Adrenal gland (tissue), 12 donors: ENCODE measurements around the gene GPC1. TPM values are rescaled to one million over a fixed set of nuclear protein-coding genes. Genes with fewer than 3 reads are reported as not detected.
A peak's percentile ranks its signal among the peaks of the same experiment; 100 is the strongest.

Experiments used
- DNase-seq, 7 donors: peaks; one replicate each; pipeline ENCODE4 v3.0.0-alpha.2; 2019 to 2020
- H3K27ac ChIP-seq, 5 donors: fragments of 200-600 bp; sonication (generic) in 4 of 5; 1 replicate in 3 of 5; 2 replicates in 2 of 5; pipeline versions ENCODE4 v1.5.1 to v1.8.0; 2016 to 2020; ENCODE audit warnings: mild to moderate bottlenecking in 1 of 5
- H3K27me3 ChIP-seq: fragments of 200-600 bp; 2 replicates; pipeline ENCODE4 v1.8.0; 2021
- H3K36me3 ChIP-seq, 2 donors: fragments of 200-600 bp; replicated peaks in 1 of 2; 1 replicate in 1 of 2; 2 replicates in 1 of 2; pipeline versions ENCODE4 v1.5.1 to v1.8.0; 2018 to 2022
- H3K4me1 ChIP-seq, 2 donors: fragments of 200-600 bp; replicated peaks in 1 of 2; 1 replicate in 1 of 2; 2 replicates in 1 of 2; pipeline versions ENCODE4 v1.5.1 to v1.8.0; 2018 to 2021
- H3K4me3 ChIP-seq, 4 donors: fragments of 200-600 bp; sonication (generic) in 3 of 4; one replicate each; pipeline ENCODE4 v1.5.1; 2016 to 2018
- H3K9me3 ChIP-seq, 3 donors: fragments of 200-600 bp; sonication (generic) in 1 of 3; replicated peaks in 1 of 3; 1 replicate in 2 of 3; 2 replicates in 1 of 3; pipeline versions ENCODE4 v1.5.1 to v1.8.0; 2016 to 2021
- POLR2A ChIP-seq, 2 donors: fragments of 450-650 bp; IDR thresholded peaks; one replicate each; pipeline ENCODE4 v1.6.1; 2017; ENCODE audit warnings: antibody characterized with exemption in 2 of 2, mild to moderate bottlenecking in 2 of 2, moderate library complexity in 1 of 2
- WGBS, 4 donors: extraction: QIAGEN DNeasy Blood & Tissue Kit in 2 of 4; methylation state at CpG; one replicate each; pipeline versions ENCODE4 v1.1.5 to v1.1.7; 2013 to 2017; 5-methylcytosine and 5-hydroxymethylcytosine counted together
- intact Hi-C, 2 donors: fragments of 100-400 bp; cut with DNase I; formaldehyde crosslinking; loops; one replicate each; pipeline versions ENCODE4 v1.14.1 to v1.15.0; 2022 to 2023
- polyA plus RNA-seq, 3 donors: library from polyadenylated mRNA; stranded (reverse); fragments of 200-250 nt in 2 of 3; fragments of 350-450 nt in 1 of 3; fragmentation: Illumina TruSeq in 1 of 3; extraction: RNeasy Lipid Tissue Mini Kit (QIAGEN cat#74804) in 1 of 3; gene quantifications; one replicate each; pipeline ENCODE4 v1.2.3, GENCODE V29; 2013 to 2014
- total RNA-seq, 9 donors: library from RNA; depleted of rRNA in 4 of 9; stranded (reverse); fragments of >200 nt in 4 of 9; fragments of 120-200 nt in 1 of 9; fragmentation: NEBNext Ultra II Directional in 1 of 9; extraction: Animal tissue kit (Norgen Biotek cat#: 25700) in 1 of 9; gene quantifications; one replicate each; pipeline versions ENCODE4 v1.1.0 to v1.2.4, GENCODE V29; 2013 to 2023
- TF ChIP-seq, protein P1 (sequence below), 6 experiments: fragments of 450-650 bp in 4 of 6; fragments of 200-600 bp in 2 of 6; sonication (generic) in 1 of 6; IDR thresholded peaks; 1 replicate in 5 of 6; 2 replicates in 1 of 6; pipeline versions ENCODE4 v1.5.1 to v1.8.0; 2016 to 2021; ENCODE audit warnings: antibody characterized with exemption in 6 of 6, mild to moderate bottlenecking in 2 of 6, moderate library complexity in 1 of 6
- donor health status: healthy with polysubstance abuse.
- donor health status: Bipolar disorder and iron deficiency.
- donor health status: DM: yes; HTN: yes; CAD: no.
- donor health status: DM: no; HTN: no; CAD: no.
- donor health status: DM: no; HTN: no; CAD: no.
- donor health status: DM: yes; HTN: yes; CAD: no.

The GPC1 gene
- total and polyA plus RNA-seq, 12 donors, result 11.8 to 202 (median 132) TPM

DNA sequence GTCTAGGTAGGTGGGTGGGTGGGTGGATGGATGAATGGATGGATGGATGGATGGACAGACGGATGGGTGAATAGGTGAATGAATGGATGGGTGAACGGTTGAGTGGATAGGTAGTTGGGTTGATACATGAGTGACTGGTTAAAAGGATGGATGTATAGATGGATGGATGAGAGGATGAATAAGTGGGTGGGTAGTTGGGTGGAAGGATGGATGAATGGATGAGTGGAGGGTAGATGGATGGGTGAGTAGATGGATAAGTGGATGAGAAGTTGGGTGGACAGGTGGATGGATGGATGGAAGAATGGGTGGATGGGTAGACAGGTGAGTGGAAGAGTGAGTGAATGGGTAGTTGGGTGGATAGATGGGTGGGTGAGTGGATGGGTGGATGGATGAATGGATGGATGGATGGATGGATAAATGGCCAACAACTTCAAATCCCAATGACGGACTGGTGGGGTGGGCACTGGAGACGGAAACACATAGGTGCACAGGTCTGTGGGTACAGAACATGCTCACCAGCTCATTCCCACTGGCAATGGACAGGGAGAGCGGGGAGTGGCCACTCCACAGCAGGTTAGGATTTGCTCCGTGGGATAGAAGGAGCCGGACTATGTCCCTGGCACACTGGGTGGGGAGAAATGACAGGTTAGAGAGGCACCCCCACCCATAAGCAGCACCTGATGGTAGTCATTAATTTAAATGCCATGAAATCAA lies 73.5 kb downstream of the GPC1 start:
- Histone ChIP-seq H3K27me3 (no peaks in the 10 kb centered on the region), H3K4me3 (no peak overlapping the region), H3K36me3 (peaks cover 0 to 5% of the 10 kb centered on the region in 2 donors), H3K4me1 (no peaks in the 10 kb centered on the region), H3K9me3 (no peaks in the 10 kb centered on the region), H3K27ac (no peak overlapping the region)
- no peak for TF ChIP-seq POLR2A (IDR thresholded peaks at IDR 0.05)
- TF ChIP-seq, protein P1, sequence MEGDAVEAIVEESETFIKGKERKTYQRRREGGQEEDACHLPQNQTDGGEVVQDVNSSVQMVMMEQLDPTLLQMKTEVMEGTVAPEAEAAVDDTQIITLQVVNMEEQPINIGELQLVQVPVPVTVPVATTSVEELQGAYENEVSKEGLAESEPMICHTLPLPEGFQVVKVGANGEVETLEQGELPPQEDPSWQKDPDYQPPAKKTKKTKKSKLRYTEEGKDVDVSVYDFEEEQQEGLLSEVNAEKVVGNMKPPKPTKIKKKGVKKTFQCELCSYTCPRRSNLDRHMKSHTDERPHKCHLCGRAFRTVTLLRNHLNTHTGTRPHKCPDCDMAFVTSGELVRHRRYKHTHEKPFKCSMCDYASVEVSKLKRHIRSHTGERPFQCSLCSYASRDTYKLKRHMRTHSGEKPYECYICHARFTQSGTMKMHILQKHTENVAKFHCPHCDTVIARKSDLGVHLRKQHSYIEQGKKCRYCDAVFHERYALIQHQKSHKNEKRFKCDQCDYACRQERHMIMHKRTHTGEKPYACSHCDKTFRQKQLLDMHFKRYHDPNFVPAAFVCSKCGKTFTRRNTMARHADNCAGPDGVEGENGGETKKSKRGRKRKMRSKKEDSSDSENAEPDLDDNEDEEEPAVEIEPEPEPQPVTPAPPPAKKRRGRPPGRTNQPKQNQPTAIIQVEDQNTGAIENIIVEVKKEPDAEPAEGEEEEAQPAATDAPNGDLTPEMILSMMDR (IDR thresholded peaks at IDR 0.05), result no peak
- no peak for DNase-seq
- intact Hi-C loops, result no loop called here
- 95 to 99% (median 97%) methylated on average over 7 of the region's 7 CpGs for WGBS, 4 donors

DNA sequence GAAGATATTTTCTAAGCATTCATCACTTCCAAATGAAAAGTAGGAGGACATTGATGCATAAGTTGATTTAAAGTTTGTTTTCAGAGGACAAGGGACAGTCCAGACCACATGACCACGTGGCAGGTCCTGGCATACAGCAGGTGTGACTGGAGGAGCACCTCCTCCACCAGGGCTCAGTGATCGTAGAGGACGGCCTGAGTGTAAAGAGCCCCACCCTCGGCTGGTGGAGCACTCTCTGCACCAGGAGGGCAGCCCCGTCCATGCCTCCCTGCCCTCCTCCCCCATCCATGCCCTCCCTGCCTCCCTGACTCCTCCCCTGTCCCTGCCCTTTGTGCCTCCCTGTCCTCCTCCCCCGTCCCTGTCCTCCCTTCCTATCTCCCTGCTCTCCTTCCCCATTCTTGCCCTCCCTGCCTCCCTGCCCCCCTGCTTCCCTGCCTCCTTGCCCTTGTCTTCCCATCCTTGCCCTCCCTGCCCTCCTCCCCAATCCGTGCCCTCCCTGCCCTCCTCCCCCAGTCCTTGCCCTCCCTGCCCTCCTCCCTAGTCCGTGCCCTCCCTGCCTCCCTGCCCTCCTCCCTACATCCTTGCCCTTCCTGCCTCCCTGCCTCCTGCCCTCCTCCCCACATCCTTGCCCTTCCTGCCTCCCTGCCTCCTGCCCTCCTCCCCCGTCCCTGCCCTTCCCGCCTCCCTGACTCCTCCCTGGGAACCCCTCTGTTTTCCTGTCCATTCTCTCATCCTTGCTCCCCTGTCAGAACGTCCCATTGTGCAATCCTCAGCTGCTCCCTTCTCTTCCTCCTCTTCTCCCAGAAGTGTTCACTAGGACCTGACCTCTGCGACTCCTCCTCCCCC lies 74.4 kb downstream of the GPC1 start:
- WGBS, 4 donors, result 71 to 84% (median 78%) methylated on average over 9 to 12 of the region's 12 CpGs
- no peak overlapping the region for H3K27ac ChIP-seq
- peaks cover 0 to 5% of the 10 kb centered on the region in 2 donors for H3K36me3 ChIP-seq
- TF ChIP-seq POLR2A (IDR thresholded peaks at IDR 0.05), result no peak
- TF ChIP-seq, protein P1 (IDR thresholded peaks at IDR 0.05), result no peak
- no peaks in the 10 kb centered on the region for H3K9me3 ChIP-seq
- H3K4me1 ChIP-seq, result no peaks in the 10 kb centered on the region
- H3K4me3 ChIP-seq, result no peak overlapping the region
- intact Hi-C loops, result loop anchor here (5.0 to 10.0 kb wide), 3 partner anchors 192 to 325 kb away; no protein-coding TSS in a partner anchor
- H3K27me3 ChIP-seq, result no peaks in the 10 kb centered on the region
- DNase-seq, result peak in 1 of 7 donors; percentile 9

DNA sequence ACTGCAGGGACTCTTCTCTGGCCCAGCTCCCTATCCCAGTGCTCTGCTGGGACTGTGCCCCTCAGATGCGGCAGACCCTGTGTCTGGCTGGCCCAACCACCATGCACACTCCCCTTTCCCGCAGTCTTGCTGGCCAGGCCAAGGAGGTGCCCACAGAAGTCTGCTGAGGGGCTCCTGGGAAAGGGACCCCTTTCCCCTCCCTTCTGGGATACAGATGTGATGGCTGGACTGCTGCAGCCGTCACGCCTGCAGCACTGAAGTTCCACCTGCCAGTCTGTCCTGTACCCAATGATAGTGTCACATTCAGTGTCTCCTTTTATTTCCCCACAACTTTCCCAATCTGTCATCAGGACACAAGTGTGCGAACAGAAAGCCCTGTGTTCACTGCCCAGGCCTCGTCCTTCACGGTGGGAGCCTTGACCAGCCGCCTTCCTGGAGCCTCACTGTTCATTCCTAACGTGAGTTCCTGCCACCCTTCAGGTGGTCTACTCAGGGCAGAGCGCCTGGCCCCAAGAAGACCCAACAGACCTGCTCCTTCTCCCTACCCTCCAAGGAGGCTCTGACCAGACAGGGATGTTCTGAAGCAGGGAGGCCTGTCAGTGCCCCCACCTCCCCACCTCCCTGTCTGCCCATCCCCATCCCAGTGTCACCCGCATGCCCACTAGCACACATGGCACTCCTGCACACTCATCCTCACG lies 75.2 kb downstream of the GPC1 start:
- TF ChIP-seq, protein P1 (IDR thresholded peaks at IDR 0.05), result no peak
- TF ChIP-seq POLR2A (IDR thresholded peaks at IDR 0.05), result no peak
- H3K9me3 ChIP-seq, result no peaks in the 10 kb centered on the region
- WGBS, 4 donors, result 88 to 98% (median 94%) methylated on average over 12 of the region's 12 CpGs
- H3K4me1 ChIP-seq, result no peaks in the 10 kb centered on the region
- peaks cover 0 to 5% of the 10 kb centered on the region in 2 donors for H3K36me3 ChIP-seq
- intact Hi-C loops, result loop anchor here (5.0 to 10.0 kb wide), 3 partner anchors 192 to 324 kb away; no protein-coding TSS in a partner anchor
- H3K27me3 ChIP-seq, result no peaks in the 10 kb centered on the region
- DNase-seq, result peak in 2 of 7 donors; percentile 13 to 18
- H3K4me3 ChIP-seq, result no peak overlapping the region
- no peak overlapping the region for H3K27ac ChIP-seq
